Panc1 (cell line): Measurements from ENCODE around the gene ATP5F1E. TPM values are rescaled to one million over a fixed set of nuclear protein-coding genes. Genes with fewer than 3 reads are reported as not detected.
"Not testable (repeated sequence)": the region's sequence is repeated elsewhere in the genome, so short reads cannot be mapped to it uniquely, and the experiment has no call there.

Experiments used
- ATAC-seq: fragments of 200-7000 bp; cut with Tn5 transposase; 2 replicates; pipeline ENCODE4 v1.9.1; 2020; ENCODE audit warnings: mild to moderate bottlenecking, moderate library complexity
- BruUV-seq: library from RNA; stranded (reverse); fragments of 400-500 nt; replicated peaks from 2 replicates; lab custom pipeline; 2021; lab: Mats Ljungman, UMichigan
- CTCF ChIA-PET: fragments of 300-600 bp; sonication (Branson Sonifier 250); formaldehyde crosslinking; loops from one replicate; lab custom pipeline; 2022; ENCODE audit warnings: antibody characterized with exemption; lab: Charles Lee
- POLR2A ChIA-PET: fragments of 300-600 bp; sonication (Branson Sonifier 250); formaldehyde crosslinking; loops from one replicate; lab custom pipeline; 2022; ENCODE audit warnings: antibody characterized with exemption; lab: Charles Lee
- DNase-seq: peaks from one replicate; pipeline ENCODE4 v3.0.0-alpha.2; 2010; ENCODE audit warnings: low read depth, low spot score
- H3K27ac ChIP-seq: 2 replicates; pipeline ENCODE4 v1.5.1; 2011; ENCODE audit warnings: mild to moderate bottlenecking, low read length, inconsistent platforms
- H3K27me3 ChIP-seq: fragments of 200-500 bp; sonication (Bioruptor generic); 2 replicates; pipeline ENCODE4 v1.6.0; 2014; ENCODE audit warnings: low read length, inconsistent platforms; ENCODE audit not compliant: control insufficient read depth, insufficient read depth
- H3K36me3 ChIP-seq: fragments of 200-500 bp; sonication (Bioruptor generic); 2 replicates; pipeline ENCODE4 v1.5.1; 2014; ENCODE audit warnings: inconsistent platforms, mild to moderate bottlenecking, low read length, moderate library complexity; ENCODE audit not compliant: control insufficient read depth, insufficient read depth
- H3K4me1 ChIP-seq: 2 replicates; pipeline ENCODE4 v1.5.1; 2011; ENCODE audit warnings: inconsistent platforms, mild to moderate bottlenecking, low read length, moderate library complexity; ENCODE audit not compliant: control insufficient read depth, insufficient read depth
- H3K4me3 ChIP-seq, 2 experiments: 2 replicates each; pipeline ENCODE4 v1.5.1; 2011 to 2012; ENCODE audit warnings: low read depth in 2 of 2, low read length in 2 of 2, mild to moderate bottlenecking in 2 of 2, inconsistent platforms in 1 of 2, moderate library complexity in 1 of 2
- H3K9me3 ChIP-seq: fragments of 200-500 bp; sonication (Bioruptor generic); 2 replicates; pipeline ENCODE4 v1.5.1; 2014; ENCODE audit warnings: low read depth, mild to moderate bottlenecking, inconsistent platforms, low read length, moderate library complexity; ENCODE audit not compliant: control insufficient read depth, insufficient read depth
- POLR2AphosphoS5 ChIP-seq: IDR thresholded peaks from 2 replicates; pipeline ENCODE4 v1.6.1; 2012; ENCODE audit warnings: mild to moderate bottlenecking, low read depth, low read length, moderate library complexity
- SIN3A ChIP-seq: IDR thresholded peaks from 2 replicates; pipeline ENCODE4 v1.6.1; 2012; ENCODE audit warnings: low read depth, mild to moderate bottlenecking, low read length, moderate library complexity, borderline replicate concordance; ENCODE audit not compliant: insufficient read depth
- TCF7L2 ChIP-seq: IDR thresholded peaks from 2 replicates; pipeline ENCODE4 v1.6.1; 2011; ENCODE audit warnings: mild to moderate bottlenecking, low read depth, low read length, inconsistent platforms
- in situ Hi-C: cut with HindIII; loops from 2 replicates; pipeline ENCODE4 v1.10.0; 2016; ENCODE audit warnings: low sequenced_read_pairs, low pct_unique_long_range_greater_than_20kb
- intact Hi-C: fragments of 100-400 bp; cut with micrococcal nuclease; formaldehyde crosslinking; loops from one replicate; pipeline ENCODE4 v1.10.0; 2022; ENCODE audit not compliant: unreplicated experiment
- total RNA-seq: library from RNA; stranded (reverse); gene quantifications from one replicate; pipeline ENCODE4 v1.2.1, GENCODE V29; 2021; ENCODE audit not compliant: unreplicated experiment
- TF ChIP-seq, protein P1 (sequence below), 2 experiments: IDR thresholded peaks; 2 replicates each; pipeline ENCODE4 v1.6.1; 2011 to 2012; ENCODE audit warnings: low read depth in 2 of 2, control low read depth in 1 of 2, low read length in 1 of 2, mild to moderate bottlenecking in 1 of 2, moderate library complexity in 1 of 2; ENCODE audit not compliant: insufficient read depth in 1 of 2
- TF ChIP-seq, protein P2 (sequence below): fragments of 450-650 bp; IDR thresholded peaks from 2 replicates; pipeline ENCODE4 v1.5.1; 2017; ENCODE audit warnings: mild to moderate bottlenecking

The ATP5F1E gene
- total RNA-seq, 1 experiment from 2014 or later = 90.6 TPM

DNA sequence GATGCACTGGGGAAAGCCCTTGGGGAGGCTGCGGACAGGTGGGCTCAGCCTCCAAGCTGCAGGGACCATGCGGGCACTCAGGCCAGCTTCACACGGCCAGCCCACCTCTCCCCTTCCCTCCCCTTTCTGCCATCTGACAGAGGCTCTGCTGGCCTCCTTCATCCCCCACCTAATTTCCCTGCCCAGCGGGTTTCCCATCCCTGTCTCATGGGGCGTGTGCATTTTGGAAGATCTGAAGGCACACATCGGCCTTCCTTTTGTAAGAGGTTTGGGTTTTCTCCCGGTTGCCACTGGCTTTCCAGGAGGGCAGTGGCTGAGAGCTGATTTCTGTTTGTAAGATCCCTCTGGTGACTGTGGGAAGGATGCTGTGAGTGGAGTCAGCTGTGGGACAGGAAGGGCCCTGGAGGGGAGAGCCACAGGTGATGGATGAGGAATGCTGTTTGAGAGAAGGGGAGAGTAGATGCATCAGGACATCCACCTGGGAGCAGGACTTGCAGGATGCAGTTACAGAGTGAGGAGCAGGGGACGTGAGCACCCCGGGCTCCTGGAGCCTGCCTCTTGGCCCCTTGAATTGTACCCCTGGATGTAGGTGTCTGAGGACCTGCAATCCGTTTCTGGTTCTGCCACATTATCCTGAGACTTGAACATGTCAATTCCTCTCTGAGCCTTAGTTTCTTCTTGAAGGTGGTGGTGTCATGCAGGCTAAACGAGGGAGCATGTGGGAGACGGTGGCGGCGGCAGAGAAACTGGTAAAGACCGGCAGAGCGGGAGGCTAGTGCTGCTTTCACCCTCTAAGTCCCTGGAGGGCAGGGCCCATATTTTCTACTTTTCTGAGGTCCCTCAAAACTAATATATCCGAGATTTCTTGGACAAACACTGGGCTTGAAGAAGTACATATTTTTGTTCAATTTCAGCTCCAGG lies 18.8 kb downstream of the ATP5F1E start:
- TF ChIP-seq TCF7L2 (no peak), POLR2AphosphoS5 (no peak), SIN3A (no peak)
- TF ChIP-seq, protein P1, sequence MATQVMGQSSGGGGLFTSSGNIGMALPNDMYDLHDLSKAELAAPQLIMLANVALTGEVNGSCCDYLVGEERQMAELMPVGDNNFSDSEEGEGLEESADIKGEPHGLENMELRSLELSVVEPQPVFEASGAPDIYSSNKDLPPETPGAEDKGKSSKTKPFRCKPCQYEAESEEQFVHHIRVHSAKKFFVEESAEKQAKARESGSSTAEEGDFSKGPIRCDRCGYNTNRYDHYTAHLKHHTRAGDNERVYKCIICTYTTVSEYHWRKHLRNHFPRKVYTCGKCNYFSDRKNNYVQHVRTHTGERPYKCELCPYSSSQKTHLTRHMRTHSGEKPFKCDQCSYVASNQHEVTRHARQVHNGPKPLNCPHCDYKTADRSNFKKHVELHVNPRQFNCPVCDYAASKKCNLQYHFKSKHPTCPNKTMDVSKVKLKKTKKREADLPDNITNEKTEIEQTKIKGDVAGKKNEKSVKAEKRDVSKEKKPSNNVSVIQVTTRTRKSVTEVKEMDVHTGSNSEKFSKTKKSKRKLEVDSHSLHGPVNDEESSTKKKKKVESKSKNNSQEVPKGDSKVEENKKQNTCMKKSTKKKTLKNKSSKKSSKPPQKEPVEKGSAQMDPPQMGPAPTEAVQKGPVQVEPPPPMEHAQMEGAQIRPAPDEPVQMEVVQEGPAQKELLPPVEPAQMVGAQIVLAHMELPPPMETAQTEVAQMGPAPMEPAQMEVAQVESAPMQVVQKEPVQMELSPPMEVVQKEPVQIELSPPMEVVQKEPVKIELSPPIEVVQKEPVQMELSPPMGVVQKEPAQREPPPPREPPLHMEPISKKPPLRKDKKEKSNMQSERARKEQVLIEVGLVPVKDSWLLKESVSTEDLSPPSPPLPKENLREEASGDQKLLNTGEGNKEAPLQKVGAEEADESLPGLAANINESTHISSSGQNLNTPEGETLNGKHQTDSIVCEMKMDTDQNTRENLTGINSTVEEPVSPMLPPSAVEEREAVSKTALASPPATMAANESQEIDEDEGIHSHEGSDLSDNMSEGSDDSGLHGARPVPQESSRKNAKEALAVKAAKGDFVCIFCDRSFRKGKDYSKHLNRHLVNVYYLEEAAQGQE (IDR thresholded peaks at IDR 0.05; ENCODE audit: insufficient read depth in 1 of 2, low read depth in 2 of 2, low read length in 1 of 2) = no peak
- TF ChIP-seq, protein P2, sequence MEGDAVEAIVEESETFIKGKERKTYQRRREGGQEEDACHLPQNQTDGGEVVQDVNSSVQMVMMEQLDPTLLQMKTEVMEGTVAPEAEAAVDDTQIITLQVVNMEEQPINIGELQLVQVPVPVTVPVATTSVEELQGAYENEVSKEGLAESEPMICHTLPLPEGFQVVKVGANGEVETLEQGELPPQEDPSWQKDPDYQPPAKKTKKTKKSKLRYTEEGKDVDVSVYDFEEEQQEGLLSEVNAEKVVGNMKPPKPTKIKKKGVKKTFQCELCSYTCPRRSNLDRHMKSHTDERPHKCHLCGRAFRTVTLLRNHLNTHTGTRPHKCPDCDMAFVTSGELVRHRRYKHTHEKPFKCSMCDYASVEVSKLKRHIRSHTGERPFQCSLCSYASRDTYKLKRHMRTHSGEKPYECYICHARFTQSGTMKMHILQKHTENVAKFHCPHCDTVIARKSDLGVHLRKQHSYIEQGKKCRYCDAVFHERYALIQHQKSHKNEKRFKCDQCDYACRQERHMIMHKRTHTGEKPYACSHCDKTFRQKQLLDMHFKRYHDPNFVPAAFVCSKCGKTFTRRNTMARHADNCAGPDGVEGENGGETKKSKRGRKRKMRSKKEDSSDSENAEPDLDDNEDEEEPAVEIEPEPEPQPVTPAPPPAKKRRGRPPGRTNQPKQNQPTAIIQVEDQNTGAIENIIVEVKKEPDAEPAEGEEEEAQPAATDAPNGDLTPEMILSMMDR = no peak
- no peak for ATAC-seq
- ChIA-PET POLR2A (interaction anchor here (0.6 kb wide), 1 partner anchor 16 kb away, joined by 3 read pairs; no protein-coding TSS in a partner anchor), CTCF (no interaction called here)
- H3K4me3 ChIP-seq = no peak overlapping the region
- H3K27ac ChIP-seq = no peak overlapping the region
- BruUV-seq = no TSS peak
- no peak for DNase-seq
- H3K36me3 ChIP-seq = no peaks in the 10 kb centered on the region
- intact Hi-C loops (no loop called here), in situ Hi-C loops (no loop called here)
- H3K9me3 ChIP-seq = no peaks in the 10 kb centered on the region
- peaks cover 3% of the 10 kb centered on the region; the same call in 1 of the 2 replicates for H3K4me1 ChIP-seq
- H3K27me3 ChIP-seq = no peaks in the 10 kb centered on the region

DNA sequence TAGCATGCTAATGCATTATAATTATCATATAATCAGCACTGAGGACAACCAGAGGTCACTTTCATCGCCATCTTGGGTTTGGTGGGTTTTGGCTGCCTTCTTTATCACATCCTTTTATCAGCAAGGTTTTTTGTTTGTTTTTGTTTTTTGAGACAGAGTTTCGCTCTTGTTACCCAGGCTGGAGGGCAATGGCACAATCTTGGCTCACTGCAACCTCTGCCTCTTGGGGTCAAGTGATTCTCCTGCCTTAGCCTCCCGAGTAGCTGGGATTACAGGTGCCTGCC lies 20.3 kb downstream of the ATP5F1E start:
- H3K4me1 ChIP-seq, DNase-seq, in situ Hi-C loops, intact Hi-C loops, ATAC-seq, H3K36me3 ChIP-seq, H3K9me3 ChIP-seq, CTCF ChIA-PET, H3K4me3 ChIP-seq, BruUV-seq, H3K27me3 ChIP-seq, H3K27ac ChIP-seq, POLR2A ChIA-PET: not testable (repeated sequence)
